Liver (tissue), 9 donors: ENCODE data around the gene ZNF827. TPM values are rescaled to one million over a fixed set of nuclear protein-coding genes. Genes with fewer than 3 reads are reported as not detected.
A peak's percentile ranks its signal among the peaks of the same experiment; 100 is the strongest.

ENCODE experiments used
- DNase-seq: peaks from one replicate; pipeline ENCODE4 v3.0.0-alpha.2; 2017; ENCODE audit warnings: low spot score
- H3K27ac ChIP-seq, 2 donors: one replicate each; pipeline ENCODE4 v1.7.0; 2013; ENCODE audit warnings: inconsistent platforms in 2 of 2, low read length in 2 of 2, control low read depth in 1 of 2, low read depth in 1 of 2, mild to moderate bottlenecking in 1 of 2
- H3K27me3 ChIP-seq, 4 donors: one replicate each; pipeline versions ENCODE4 v1.6.1 to v1.7.0; 2013; ENCODE audit warnings: low read length in 3 of 4, inconsistent platforms in 1 of 4, mild to moderate bottlenecking in 1 of 4, moderate library complexity in 1 of 4; ENCODE audit not compliant: control insufficient read depth in 4 of 4, insufficient read depth in 4 of 4
- H3K36me3 ChIP-seq, 4 donors: one replicate each; pipeline versions ENCODE4 v1.6.1 to v1.7.0; 2013; ENCODE audit warnings: low read length in 3 of 4, mild to moderate bottlenecking in 3 of 4, low read depth in 1 of 4, moderate library complexity in 1 of 4; ENCODE audit not compliant: control insufficient read depth in 4 of 4, insufficient read depth in 3 of 4
- H3K4me1 ChIP-seq, 4 donors: one replicate each; pipeline versions ENCODE4 v1.6.1 to v1.7.0; 2013; ENCODE audit warnings: low read length in 3 of 4, mild to moderate bottlenecking in 3 of 4, moderate library complexity in 1 of 4; ENCODE audit not compliant: control insufficient read depth in 4 of 4, insufficient read depth in 4 of 4
- H3K4me3 ChIP-seq, 3 donors: one replicate each; pipeline versions ENCODE4 v1.6.1 to v1.7.0; 2013; ENCODE audit warnings: low read length in 3 of 3, control low read depth in 1 of 3, low read depth in 1 of 3, mild to moderate bottlenecking in 1 of 3
- H3K9ac ChIP-seq, 2 donors: one replicate each; pipeline ENCODE4 v1.7.0; 2013; ENCODE audit warnings: low read length in 2 of 2, mild to moderate bottlenecking in 2 of 2, moderate library complexity in 2 of 2, control low read depth in 1 of 2, low read depth in 1 of 2
- H3K9me3 ChIP-seq, 4 donors: one replicate each; pipeline versions ENCODE4 v1.6.1 to v1.7.0; 2013; ENCODE audit warnings: low read length in 3 of 4; ENCODE audit not compliant: control insufficient read depth in 4 of 4
- ATF3 ChIP-seq: IDR thresholded peaks from 2 replicates; pipeline ENCODE4 v1.6.1; 2016; ENCODE audit warnings: antibody characterized with exemption
- CTCF ChIP-seq: fragments of 150-350 bp; IDR thresholded peaks from 2 replicates; pipeline ENCODE4 v1.5.1; 2017; ENCODE audit warnings: improper control_type of control experiment, low read depth, low read length; ENCODE audit not compliant: missing input control
- EGR1 ChIP-seq, 2 donors: IDR thresholded peaks; 2 replicates each; pipeline ENCODE4 v1.6.1; 2016 to 2018; ENCODE audit warnings: antibody characterized with exemption in 2 of 2, low read depth in 2 of 2
- FOXA1 ChIP-seq: IDR thresholded peaks from 2 replicates; pipeline ENCODE4 v1.6.1; 2016; ENCODE audit warnings: antibody characterized with exemption
- FOXA2 ChIP-seq: IDR thresholded peaks from 2 replicates; pipeline ENCODE4 v1.6.1; 2016; ENCODE audit warnings: antibody characterized with exemption
- GABPA ChIP-seq, 2 donors: IDR thresholded peaks in 1 of 2; conservative IDR thresholded peaks in 1 of 2; 2 replicates each; pipeline ENCODE4 v1.6.1; 2016; ENCODE audit warnings: antibody characterized with exemption in 2 of 2, mild to moderate bottlenecking in 1 of 2, moderate library complexity in 1 of 2
- HNF4A ChIP-seq, 2 donors: conservative IDR thresholded peaks; 2 replicates each; pipeline ENCODE4 v1.6.1; 2016; ENCODE audit warnings: antibody characterized with exemption in 2 of 2, mild to moderate bottlenecking in 2 of 2
- HNF4G ChIP-seq: IDR thresholded peaks from 2 replicates; pipeline ENCODE4 v1.6.1; 2016; ENCODE audit warnings: antibody characterized with exemption
- JUND ChIP-seq, 2 donors: IDR thresholded peaks; 2 replicates each; pipeline ENCODE4 v1.6.1; 2016; ENCODE audit warnings: antibody characterized with exemption in 2 of 2
- NR2F2 ChIP-seq: IDR thresholded peaks from 2 replicates; pipeline ENCODE4 v1.6.1; 2016; ENCODE audit warnings: antibody characterized with exemption
- RAD21 ChIP-seq, 2 donors: IDR thresholded peaks; 2 replicates each; pipeline ENCODE4 v1.6.1; 2016; ENCODE audit warnings: antibody characterized with exemption in 2 of 2, mild to moderate bottlenecking in 2 of 2
- REST ChIP-seq: IDR thresholded peaks from 2 replicates; pipeline ENCODE4 v1.6.1; 2016; ENCODE audit warnings: antibody characterized with exemption, mild to moderate bottlenecking
- RXRA ChIP-seq, 2 donors: IDR thresholded peaks; 2 replicates each; pipeline ENCODE4 v1.6.1; 2017 to 2018; ENCODE audit warnings: antibody characterized with exemption in 2 of 2, mild to moderate bottlenecking in 1 of 2
- SP1 ChIP-seq: IDR thresholded peaks from 2 replicates; pipeline ENCODE4 v1.6.1; 2018; ENCODE audit warnings: antibody characterized with exemption, mild to moderate bottlenecking
- TAF1 ChIP-seq: conservative IDR thresholded peaks from 2 replicates; pipeline ENCODE4 v1.6.1; 2016; ENCODE audit warnings: antibody characterized with exemption, mild to moderate bottlenecking
- YY1 ChIP-seq: IDR thresholded peaks from 2 replicates; pipeline ENCODE4 v1.6.1; 2016; ENCODE audit warnings: antibody characterized with exemption, mild to moderate bottlenecking
- whole genome bisulfite sequencing: extraction: QIAGEN DNeasy Blood & Tissue Kit; methylation state at CpG from one replicate; pipeline ENCODE4 v1.1.7; 2013; 5-methylcytosine and 5-hydroxymethylcytosine counted together
- polyA plus RNA-seq, 2 donors: library from polyadenylated mRNA; stranded (reverse) in 1 of 2; unstranded in 1 of 2; fragments of 200-250 nt in 1 of 2; fragments of >200 nt in 1 of 2; fragmentation: Nextera tagmentation in 1 of 2; extraction: Ambion mirVana in 1 of 2; gene quantifications; one replicate each; pipeline versions ENCODE4 v1.2.1 to v1.2.3, GENCODE V29; 2013 to 2015
- total RNA-seq, 2 donors: library from RNA; depleted of rRNA; stranded (reverse); fragments of >200 nt; gene quantifications; one replicate each; pipeline ENCODE4 v1.2.3, GENCODE V29; 2014
- TF ChIP-seq, protein P1 (sequence below): IDR thresholded peaks from 2 replicates; pipeline ENCODE4 v1.6.1; 2016; ENCODE audit warnings: antibody characterized with exemption
- TF ChIP-seq, protein P2 (sequence below): IDR thresholded peaks from 2 replicates; pipeline ENCODE4 v1.6.1; 2016; ENCODE audit warnings: antibody characterized with exemption
- donor health status: healthy.
- donor health status: healthy.
- donor health status: healthy.
- donor health status: healthy.
- donor health status: healthy.

ZNF827 gene
- total and polyA plus RNA-seq, 4 donors: 0.46 to 2.9 (median 1.2) TPM

- H3K9me3 ChIP-seq: peaks cover 0 to 5% (median 2%) of the 10 kb centered on the region in 4 donors
- no peak overlapping the region for H3K9ac ChIP-seq
- peak; percentile 37 for DNase-seq
- H3K27ac ChIP-seq: no peak overlapping the region
- WGBS: 40% methylated on average over 3 of the region's 3 CpGs
- no peaks in the 10 kb centered on the region for H3K27me3 ChIP-seq
- H3K4me3 ChIP-seq: no peak overlapping the region
- TF ChIP-seq REST (no peak), CTCF (peak; percentile 63), RAD21 (IDR thresholded peaks at IDR 0.05) (peak; percentile 53 to 74)
- TF ChIP-seq, protein P1, sequence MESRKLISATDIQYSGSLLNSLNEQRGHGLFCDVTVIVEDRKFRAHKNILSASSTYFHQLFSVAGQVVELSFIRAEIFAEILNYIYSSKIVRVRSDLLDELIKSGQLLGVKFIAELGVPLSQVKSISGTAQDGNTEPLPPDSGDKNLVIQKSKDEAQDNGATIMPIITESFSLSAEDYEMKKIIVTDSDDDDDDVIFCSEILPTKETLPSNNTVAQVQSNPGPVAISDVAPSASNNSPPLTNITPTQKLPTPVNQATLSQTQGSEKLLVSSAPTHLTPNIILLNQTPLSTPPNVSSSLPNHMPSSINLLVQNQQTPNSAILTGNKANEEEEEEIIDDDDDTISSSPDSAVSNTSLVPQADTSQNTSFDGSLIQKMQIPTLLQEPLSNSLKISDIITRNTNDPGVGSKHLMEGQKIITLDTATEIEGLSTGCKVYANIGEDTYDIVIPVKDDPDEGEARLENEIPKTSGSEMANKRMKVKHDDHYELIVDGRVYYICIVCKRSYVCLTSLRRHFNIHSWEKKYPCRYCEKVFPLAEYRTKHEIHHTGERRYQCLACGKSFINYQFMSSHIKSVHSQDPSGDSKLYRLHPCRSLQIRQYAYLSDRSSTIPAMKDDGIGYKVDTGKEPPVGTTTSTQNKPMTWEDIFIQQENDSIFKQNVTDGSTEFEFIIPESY: no peak
- H3K4me1 ChIP-seq: no peaks in the 10 kb centered on the region
- no peaks in the 10 kb centered on the region for H3K36me3 ChIP-seq
These were observed 17.8 kb upstream of the ZNF827 start for GRCh38 chr4:145956288-145956890.

GRCh38 chr4:145954924-145955339, 16.3 kb upstream of the ZNF827 start:
- WGBS: 84% methylated on average over 7 of the region's 7 CpGs
- Histone ChIP-seq H3K4me3 (no peak overlapping the region), H3K36me3 (no peaks in the 10 kb centered on the region), H3K27me3 (no peaks in the 10 kb centered on the region), H3K27ac (no peak overlapping the region), H3K9me3 (peaks cover 0 to 5% (median 2%) of the 10 kb centered on the region in 4 donors), H3K4me1 (no peaks in the 10 kb centered on the region), H3K9ac (no peak overlapping the region)
- DNase-seq: no peak
- TF ChIP-seq SP1 (no peak), HNF4G (no peak), YY1 (no peak), FOXA2 (no peak), CTCF (no peak), RAD21 (IDR thresholded peaks at IDR 0.05) (no peak), FOXA1 (no peak), EGR1 (IDR thresholded peaks at IDR 0.05; ENCODE audit: low read depth in 2 of 2) (no peak), TAF1 (no peak), HNF4A (conservative IDR thresholded peaks at IDR 0.05) (no peak), NR2F2 (no peak), RXRA (IDR thresholded peaks at IDR 0.05) (no peak), GABPA (IDR thresholded peaks at IDR 0.05 in 1 of 2, conservative IDR thresholded peaks at IDR 0.05 in 1 of 2) (no peak), ATF3 (no peak), JUND (IDR thresholded peaks at IDR 0.05) (no peak)
- TF ChIP-seq, protein P2, sequence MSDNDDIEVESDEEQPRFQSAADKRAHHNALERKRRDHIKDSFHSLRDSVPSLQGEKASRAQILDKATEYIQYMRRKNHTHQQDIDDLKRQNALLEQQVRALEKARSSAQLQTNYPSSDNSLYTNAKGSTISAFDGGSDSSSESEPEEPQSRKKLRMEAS: no peak
- TF ChIP-seq, protein P1: no peak
